Uterus (tissue), 4 donors: Measurements from ENCODE around the gene CTDNEP1. TPM values are rescaled to one million over a fixed set of nuclear protein-coding genes. Genes with fewer than 3 reads are reported as not detected.

ENCODE experiments used
- DNase-seq, 2 donors: peaks; one replicate each; pipeline ENCODE4 v3.0.0-alpha.2; 2019 to 2020
- H3K27ac ChIP-seq, 2 donors: fragments of 200-600 bp; sonication (generic); 1 replicate in 1 of 2; 2 replicates in 1 of 2; pipeline ENCODE4 v1.5.1; 2016 to 2018
- H3K27me3 ChIP-seq, 2 donors: fragments of 200-600 bp; sonication (generic); one replicate each; pipeline ENCODE4 v1.5.1; 2018 to 2019; ENCODE audit warnings: control low read depth in 1 of 2
- H3K36me3 ChIP-seq, 2 donors: fragments of 200-600 bp; sonication (generic); one replicate each; pipeline ENCODE4 v1.5.1; 2019; ENCODE audit warnings: control low read depth in 1 of 2
- H3K4me1 ChIP-seq, 2 donors: fragments of 200-600 bp; sonication (generic); one replicate each; pipeline ENCODE4 v1.5.1; 2018 to 2019; ENCODE audit warnings: control low read depth in 1 of 2
- H3K4me3 ChIP-seq, 2 donors: fragments of 200-600 bp; sonication (generic); 1 replicate in 1 of 2; 2 replicates in 1 of 2; pipeline ENCODE4 v1.5.1; 2018 to 2019; ENCODE audit warnings: mild to moderate bottlenecking in 1 of 2
- H3K9me3 ChIP-seq, 2 donors: fragments of 200-600 bp; sonication (generic); one replicate each; pipeline ENCODE4 v1.5.1; 2019; ENCODE audit warnings: control low read depth in 1 of 2
- POLR2A ChIP-seq, 2 donors: fragments of 450-650 bp; IDR thresholded peaks; one replicate each; pipeline ENCODE4 v1.6.1; 2016; ENCODE audit warnings: antibody characterized with exemption in 2 of 2, mild to moderate bottlenecking in 1 of 2, moderate library complexity in 1 of 2
- intact Hi-C: fragments of 100-400 bp; cut with DNase I; formaldehyde crosslinking; loops from one replicate; pipeline ENCODE4 v1.15.1; 2023; ENCODE audit warnings: low total_unique reads
- total RNA-seq, 4 donors: library from RNA; depleted of rRNA in 3 of 4; stranded (reverse); fragments of >200 nt in 3 of 4; gene quantifications; one replicate each; pipeline versions ENCODE4 v1.1.0 to v1.2.4, GENCODE V29; 2014 to 2023
- TF ChIP-seq, protein P1 (sequence below), 4 experiments: fragments of 200-600 bp in 2 of 4; fragments of 450-650 bp in 2 of 4; sonication (generic) in 2 of 4; IDR thresholded peaks; one replicate each; pipeline ENCODE4 v1.5.1; 2016 to 2019; ENCODE audit warnings: antibody characterized with exemption in 4 of 4, mild to moderate bottlenecking in 2 of 4, moderate library complexity in 1 of 4
- donor health status: DM: yes; HTN: yes; CAD: no.

The CTDNEP1 gene
- total RNA-seq, 4 donors from 2014 or later, result 13.8 to 115 (median 37.2) TPM

DNA sequence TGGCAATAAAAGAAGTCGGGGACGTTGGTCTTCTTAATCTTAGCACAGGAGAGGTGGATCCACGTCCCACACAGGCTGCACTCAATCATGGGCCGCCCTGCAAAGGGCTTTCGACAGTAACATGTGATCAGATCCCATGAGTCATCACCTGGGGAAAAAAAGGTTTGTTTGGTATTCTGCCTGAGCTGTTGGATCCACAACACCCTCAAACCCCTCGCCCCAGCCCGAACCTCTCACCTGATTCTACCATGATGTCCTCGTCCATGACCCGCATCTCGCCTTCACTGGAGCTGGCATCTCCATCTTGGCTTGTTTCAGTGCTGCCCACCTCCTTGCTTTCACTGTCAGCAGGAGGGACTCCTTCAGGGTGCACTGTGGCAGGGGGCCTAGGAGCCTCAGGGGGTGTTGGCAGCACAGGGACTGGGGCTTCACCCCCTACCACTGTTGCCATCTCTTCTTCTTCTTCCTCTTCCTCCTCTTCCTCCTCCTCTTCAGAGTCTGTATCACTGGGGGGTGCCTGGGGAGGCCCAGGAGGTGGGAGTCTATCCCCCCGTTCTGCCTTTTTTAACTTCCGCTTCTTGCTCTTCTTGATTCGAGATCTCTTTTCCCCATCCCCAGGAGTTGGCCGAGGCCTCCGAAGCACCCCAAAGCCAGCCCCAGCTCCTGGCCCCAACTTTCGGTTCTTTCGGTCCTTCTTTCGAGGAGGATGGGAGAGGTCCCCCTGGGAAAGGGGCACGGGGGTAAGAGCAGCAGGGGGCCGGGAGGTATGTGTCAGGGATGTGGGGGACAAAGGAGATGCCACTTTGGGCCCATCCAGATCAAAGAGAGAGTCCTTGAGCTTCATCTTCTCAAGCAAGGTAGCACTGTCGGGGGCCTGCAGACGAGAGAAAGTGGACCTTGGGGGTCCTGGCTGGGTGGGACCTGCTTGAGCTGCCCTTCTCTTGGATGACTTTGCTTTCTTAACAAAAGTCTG is 15.6 kb downstream of the CTDNEP1 start:
- Histone ChIP-seq H3K27me3 (no peaks in the 10 kb centered on the region), H3K4me1 (peaks cover 7 to 18% of the 10 kb centered on the region in 2 donors), H3K36me3 (no peaks in the 10 kb centered on the region), H3K27ac (no peak overlapping the region), H3K4me3 (no peak overlapping the region), H3K9me3 (no peaks in the 10 kb centered on the region)
- no peak for TF ChIP-seq POLR2A (IDR thresholded peaks at IDR 0.05)
- DNase-seq, result no peak
- intact Hi-C loops, result no loop called here

DNA sequence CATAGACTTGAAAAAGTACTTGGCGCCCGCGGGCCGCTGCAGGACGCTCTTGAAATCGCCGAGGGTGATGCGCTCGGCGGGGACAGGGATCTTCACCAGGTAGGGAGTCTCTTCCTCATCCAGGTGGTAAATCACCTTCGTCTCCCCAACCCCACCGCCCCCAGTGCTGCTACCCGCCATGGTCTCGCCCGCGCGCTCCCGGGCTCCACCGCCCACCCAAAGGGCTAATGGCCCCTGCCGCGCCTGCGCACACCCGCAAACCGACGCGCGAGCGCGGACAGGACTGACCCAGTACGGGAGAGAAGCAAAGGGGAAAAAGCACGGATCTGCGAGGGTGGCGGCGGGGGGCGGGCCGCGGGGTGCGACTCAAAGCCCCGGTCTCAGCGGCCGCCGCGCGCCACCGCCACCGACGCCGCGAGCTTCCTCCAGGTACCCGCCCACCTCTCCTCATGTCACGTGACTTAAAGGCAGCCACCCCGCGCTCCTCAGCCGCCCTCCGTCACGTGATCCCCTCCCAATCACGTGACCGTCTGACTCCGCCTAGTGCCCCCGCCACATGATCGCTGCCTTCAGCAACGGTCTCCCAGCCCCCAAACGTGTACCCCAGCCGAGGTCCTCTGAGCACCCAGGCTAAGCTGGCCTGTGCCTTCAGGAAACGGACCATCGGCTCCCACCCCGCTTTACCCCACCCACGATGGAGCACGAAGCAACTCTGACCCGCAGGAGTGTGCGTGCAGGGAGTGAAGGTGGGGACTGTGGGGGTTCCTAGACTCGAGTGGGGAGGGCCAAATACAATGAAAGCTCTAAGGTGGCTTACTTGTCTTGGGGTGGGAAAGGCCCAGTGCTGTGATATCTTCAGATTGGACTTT is 17.2 kb downstream of the CTDNEP1 start, which contains the start of gene DVL2:
TSS of gene DVL2 (minus strand) at position 435 of the 869 bp plus-strand sequence. CDS start at position 180, 255 bp downstream.
- Histone ChIP-seq H3K4me3 (peak within 1 kb of the TSS; percentile 71 to 96), H3K27me3 (no peaks in the 10 kb centered on the region), H3K9me3 (no peaks in the 10 kb centered on the region), H3K4me1 (peaks cover 4 to 13% of the 10 kb centered on the region in 2 donors), H3K27ac (peak within 1 kb of the TSS; percentile 80 to 85), H3K36me3 (no peaks in the 10 kb centered on the region)
- DNase-seq, result peak; percentile 95 to 96
- intact Hi-C loops, result no loop called here
- TF ChIP-seq POLR2A (IDR thresholded peaks at IDR 0.05), result peak; percentile 87 to 89
- TF ChIP-seq, protein P1, sequence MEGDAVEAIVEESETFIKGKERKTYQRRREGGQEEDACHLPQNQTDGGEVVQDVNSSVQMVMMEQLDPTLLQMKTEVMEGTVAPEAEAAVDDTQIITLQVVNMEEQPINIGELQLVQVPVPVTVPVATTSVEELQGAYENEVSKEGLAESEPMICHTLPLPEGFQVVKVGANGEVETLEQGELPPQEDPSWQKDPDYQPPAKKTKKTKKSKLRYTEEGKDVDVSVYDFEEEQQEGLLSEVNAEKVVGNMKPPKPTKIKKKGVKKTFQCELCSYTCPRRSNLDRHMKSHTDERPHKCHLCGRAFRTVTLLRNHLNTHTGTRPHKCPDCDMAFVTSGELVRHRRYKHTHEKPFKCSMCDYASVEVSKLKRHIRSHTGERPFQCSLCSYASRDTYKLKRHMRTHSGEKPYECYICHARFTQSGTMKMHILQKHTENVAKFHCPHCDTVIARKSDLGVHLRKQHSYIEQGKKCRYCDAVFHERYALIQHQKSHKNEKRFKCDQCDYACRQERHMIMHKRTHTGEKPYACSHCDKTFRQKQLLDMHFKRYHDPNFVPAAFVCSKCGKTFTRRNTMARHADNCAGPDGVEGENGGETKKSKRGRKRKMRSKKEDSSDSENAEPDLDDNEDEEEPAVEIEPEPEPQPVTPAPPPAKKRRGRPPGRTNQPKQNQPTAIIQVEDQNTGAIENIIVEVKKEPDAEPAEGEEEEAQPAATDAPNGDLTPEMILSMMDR (IDR thresholded peaks at IDR 0.05), result peak in 2 of 4 experiments; percentile 18 to 35

DNA sequence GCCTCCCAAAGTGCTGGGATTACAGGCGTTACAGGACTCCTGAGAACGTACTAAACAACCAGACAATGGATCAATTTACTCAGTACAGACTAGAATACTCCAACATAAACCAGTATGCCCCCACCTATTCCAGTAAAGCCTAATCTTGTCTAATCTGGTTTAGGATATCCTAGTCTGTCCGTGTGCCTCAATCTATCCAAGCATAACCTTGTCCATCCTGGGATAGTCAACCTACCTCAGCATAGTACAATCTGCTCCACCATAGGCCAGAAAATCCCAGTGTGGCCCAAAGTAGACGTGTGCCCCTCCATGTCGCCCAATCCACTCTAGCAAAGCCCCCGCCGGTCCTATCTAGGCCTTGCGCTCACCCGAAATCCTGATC is 17.8 kb downstream of the CTDNEP1 start:
- Histone ChIP-seq H3K9me3 (no peaks in the 10 kb centered on the region), H3K27me3 (no peaks in the 10 kb centered on the region), H3K27ac (peak overlapping the region; percentile 80 to 85), H3K4me3 (peak overlapping the region; percentile 71 to 96), H3K36me3 (no peaks in the 10 kb centered on the region), H3K4me1 (peaks cover 4 to 13% of the 10 kb centered on the region in 2 donors)
- TF ChIP-seq, protein P1 (IDR thresholded peaks at IDR 0.05), result no peak
- TF ChIP-seq POLR2A (IDR thresholded peaks at IDR 0.05), result no peak
- no peak for DNase-seq
- intact Hi-C loops, result no loop called here

DNA sequence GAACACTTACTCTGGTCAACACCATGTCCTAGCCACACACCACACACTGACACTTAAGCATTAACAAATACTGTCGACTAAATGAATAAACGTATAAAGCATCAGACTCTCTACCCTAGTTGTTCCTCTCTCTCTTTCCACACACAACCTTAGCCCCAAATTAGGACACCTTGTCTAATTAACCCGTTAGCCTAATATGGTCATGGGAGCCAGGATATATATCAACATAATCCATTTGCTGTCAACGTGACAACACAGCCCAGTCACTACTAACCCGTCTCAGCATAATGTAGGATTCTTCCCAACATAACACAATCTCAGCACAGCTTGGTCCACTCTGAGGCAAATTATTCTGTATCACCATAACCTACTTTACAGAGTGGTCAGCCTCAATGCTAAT is 19.4 kb downstream of the CTDNEP1 start:
- Histone ChIP-seq H3K4me3 (no peak overlapping the region), H3K27me3 (no peaks in the 10 kb centered on the region), H3K9me3 (no peaks in the 10 kb centered on the region), H3K4me1 (peaks cover 4 to 11% of the 10 kb centered on the region in 2 donors), H3K27ac (no peak overlapping the region), H3K36me3 (no peaks in the 10 kb centered on the region)
- no peak for DNase-seq
- intact Hi-C loops, result no loop called here
- TF ChIP-seq, protein P1 (IDR thresholded peaks at IDR 0.05), result no peak
- TF ChIP-seq POLR2A (IDR thresholded peaks at IDR 0.05), result no peak

DNA sequence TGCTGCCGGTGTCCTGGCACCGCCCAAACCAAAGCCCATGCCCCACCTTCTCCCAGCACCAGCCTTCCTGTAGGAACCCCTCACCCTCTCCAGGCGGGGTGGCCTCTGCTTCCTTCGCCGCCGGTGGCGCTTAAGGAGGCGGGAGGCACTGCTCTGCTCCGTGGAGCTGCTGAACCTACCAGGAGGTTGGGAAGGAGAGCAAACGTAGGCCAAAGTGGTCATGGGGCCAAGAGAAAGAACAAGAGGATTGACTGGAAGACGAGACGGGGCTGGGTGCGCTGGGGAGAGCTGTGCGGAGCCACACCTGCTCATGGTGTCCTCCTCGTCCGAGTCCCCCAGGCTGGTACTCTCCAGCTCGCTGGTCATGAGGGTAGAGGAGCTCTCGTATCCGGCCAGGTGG is 22.0 kb downstream of the CTDNEP1 start:
- H3K4me1 ChIP-seq, result peaks cover 4% of the 10 kb centered on the region in 2 donors
- DNase-seq, result no peak
- no peak overlapping the region for H3K4me3 ChIP-seq
- H3K36me3 ChIP-seq, result no peaks in the 10 kb centered on the region
- H3K9me3 ChIP-seq, result no peaks in the 10 kb centered on the region
- H3K27ac ChIP-seq, result no peak overlapping the region
- no peaks in the 10 kb centered on the region for H3K27me3 ChIP-seq
- TF ChIP-seq POLR2A (IDR thresholded peaks at IDR 0.05), result no peak
- TF ChIP-seq, protein P1 (IDR thresholded peaks at IDR 0.05), result no peak
- intact Hi-C loops, result no loop called here
